8988T (cell line): Measurements from ENCODE around the gene MUC5B.
"Not testable (repeated sequence)": the region's sequence is repeated elsewhere in the genome, so short reads cannot be mapped to it uniquely, and the experiment has no call there.

Source experiments
- DNase-seq: peaks from one replicate; pipeline ENCODE4 v3.0.0; 2011

The MUC5B gene

GRCh38 chr11:1252371-1253102 lies 29.7 kb downstream of the MUC5B start:
- DNase-seq: no peak

- DNase-seq: no peak
Measured at GRCh38 chr11:1253103-1253485, 30.2 kb downstream of the MUC5B start.

DNA sequence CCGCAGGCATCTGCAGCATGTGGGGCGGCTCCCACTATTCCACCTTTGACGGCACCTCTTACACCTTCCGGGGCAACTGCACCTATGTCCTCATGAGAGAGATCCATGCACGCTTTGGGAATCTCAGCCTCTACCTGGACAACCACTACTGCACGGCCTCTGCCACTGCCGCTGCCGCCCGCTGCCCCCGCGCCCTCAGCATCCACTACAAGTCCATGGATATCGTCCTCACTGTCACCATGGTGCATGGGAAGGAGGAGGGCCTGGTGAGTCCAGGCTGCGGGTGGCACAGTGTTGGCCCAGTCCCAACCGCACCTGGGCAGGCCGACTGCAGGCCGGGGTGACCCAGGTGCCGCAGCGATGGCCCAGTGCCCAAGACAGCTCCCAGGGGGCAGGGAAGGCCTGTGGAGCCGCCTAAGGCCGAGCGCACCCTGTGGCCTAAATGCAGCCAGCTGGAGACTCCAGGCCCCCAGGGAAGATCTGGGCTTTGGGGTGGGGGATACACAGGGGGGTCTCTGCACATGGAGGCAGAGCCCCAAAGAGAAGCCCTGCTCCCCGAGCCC lies 31.3 kb downstream of the MUC5B start:
- DNase-seq: no peak

DNA sequence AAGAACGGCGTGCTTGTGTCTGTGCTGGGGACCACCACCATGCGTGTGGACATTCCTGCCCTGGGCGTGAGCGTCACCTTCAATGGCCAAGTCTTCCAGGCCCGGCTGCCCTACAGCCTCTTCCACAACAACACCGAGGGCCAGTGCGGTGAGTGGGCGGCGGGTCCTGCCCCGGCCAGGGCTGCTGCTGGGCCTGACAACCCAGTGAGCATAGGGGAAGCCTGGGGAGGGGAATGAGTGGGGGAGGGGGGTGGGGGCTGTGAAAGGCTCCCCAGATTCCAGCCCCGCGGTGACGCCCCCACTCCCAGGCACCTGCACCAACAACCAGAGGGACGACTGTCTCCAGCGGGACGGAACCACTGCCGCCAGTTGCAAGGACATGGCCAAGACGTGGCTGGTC lies 31.9 kb downstream of the MUC5B start:
- DNase-seq: no peak

- DNase-seq: no peak
Measured at GRCh38 chr11:1255151-1255550, 32.3 kb downstream of the MUC5B start.

DNA sequence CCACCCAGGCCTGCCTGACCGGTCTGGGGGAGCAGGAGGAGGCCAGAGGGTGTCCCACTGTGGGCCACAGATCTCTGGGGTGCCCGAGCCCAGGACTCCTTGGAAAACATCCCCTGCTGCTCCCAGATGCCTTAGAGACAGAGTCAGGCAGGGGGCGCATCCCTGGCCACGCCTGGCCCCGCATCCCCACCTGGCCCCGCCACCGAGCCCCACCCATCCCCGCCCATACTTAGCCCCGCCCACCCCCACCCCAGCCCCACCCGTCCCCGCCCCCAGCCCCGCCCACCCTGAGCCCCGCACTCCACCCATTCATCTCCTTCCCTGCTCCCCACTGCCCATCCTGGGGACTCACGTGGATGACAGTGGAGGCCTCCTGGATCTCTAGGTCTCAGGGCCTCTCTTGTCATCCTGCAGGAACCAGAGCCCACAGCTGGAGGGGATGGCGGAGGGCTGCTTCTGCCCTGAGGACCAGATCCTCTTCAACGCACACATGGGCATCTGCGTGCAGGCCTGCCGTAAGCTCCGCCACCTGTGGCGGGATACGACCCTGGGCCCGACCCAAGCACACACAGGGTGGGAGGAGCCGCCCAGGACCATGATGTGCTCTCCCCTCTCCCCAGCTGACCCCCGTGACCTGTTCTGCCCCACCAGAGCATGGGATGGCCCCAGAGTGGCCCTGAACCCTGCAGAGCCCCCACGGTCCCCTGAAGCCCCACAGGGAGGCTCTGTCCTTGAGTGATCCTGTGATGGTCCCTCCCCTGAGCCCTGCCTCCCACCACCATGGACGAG lies 33.6 kb downstream of the MUC5B start:
- DNase-seq: peak; percentile 62

DNA sequence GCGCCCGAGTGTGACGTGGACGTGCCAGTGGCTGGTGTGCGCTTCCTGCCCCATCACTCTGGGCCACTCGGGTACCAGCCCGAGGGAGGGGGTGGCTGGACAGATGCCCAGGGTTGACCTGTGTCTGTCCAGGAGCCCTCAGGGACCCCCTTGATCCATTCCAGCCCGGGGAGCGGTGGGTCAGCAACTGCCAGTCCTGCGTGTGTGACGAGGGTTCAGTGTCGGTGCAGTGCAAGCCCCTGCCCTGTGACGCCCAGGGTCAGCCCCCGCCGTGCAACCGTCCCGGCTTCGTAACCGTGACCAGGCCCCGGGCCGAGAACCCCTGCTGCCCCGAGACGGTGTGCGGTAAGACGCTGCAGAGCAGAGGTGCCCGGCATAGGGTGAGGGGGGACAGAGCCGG lies 34.5 kb downstream of the MUC5B start:
- DNase-seq: no peak

DNA sequence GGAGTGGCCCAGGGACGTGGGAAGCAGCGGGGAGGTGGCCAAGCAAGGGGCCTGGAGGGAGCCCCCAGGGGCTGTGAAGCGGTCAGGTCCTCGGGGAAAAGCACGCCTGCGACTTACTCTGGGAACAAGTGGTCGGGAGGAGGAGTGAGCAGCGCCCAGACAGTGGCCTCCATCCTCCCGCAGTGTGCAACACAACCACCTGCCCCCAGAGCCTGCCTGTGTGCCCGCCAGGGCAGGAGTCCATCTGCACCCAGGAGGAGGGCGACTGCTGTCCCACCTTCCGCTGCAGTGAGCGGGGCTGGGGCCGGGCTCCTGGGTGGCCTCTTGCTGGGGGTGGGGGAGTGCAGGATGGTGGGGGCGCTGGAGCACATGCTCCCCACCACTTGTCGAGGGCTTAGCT lies 35.0 kb downstream of the MUC5B start:
- no peak for DNase-seq

DNA sequence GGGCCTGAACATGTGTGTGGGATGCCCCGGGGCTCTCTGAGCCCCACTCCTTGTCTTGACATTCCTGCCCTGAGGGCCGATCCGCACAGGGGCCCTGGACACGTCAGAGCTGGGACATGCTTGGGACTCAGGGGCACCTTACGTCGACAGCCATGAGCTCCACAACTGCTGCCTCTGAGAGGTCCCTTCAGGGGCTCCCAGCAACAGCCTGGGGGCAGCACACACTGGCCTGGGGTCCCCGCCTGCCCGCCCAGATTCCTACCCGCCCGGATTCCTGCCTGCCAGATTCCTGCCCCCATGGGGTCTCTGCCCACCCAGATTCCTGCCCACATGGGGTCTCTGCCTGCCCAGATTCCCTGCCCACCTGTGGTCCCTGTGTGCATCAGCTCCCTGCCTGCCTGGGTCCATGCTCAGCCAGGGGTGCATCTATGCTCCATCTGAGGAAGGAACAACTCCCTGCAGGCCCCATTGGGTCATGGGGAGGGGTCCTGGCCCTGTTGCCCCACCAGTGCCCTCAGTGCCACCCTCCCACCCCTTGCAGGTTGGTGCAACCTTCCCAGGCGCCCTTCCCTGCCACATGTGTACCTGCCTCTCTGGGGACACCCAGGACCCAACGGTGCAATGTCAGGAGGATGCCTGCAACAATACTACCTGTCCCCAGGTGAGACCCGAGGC lies 35.7 kb downstream of the MUC5B start:
- no peak for DNase-seq

GRCh38 chr11:1259076-1259461 lies 36.2 kb downstream of the MUC5B start:
- DNase-seq: no peak

- no peak for DNase-seq
Measured at GRCh38 chr11:1259561-1259960, 36.7 kb downstream of the MUC5B start.

- peak; percentile 82 for DNase-seq
Measured at GRCh38 chr11:1260023-1260501, 37.2 kb downstream of the MUC5B start.

GRCh38 chr11:1260620-1261019 lies 37.8 kb downstream of the MUC5B start:
- DNase-seq: no peak

- DNase-seq: no peak
Measured at GRCh38 chr11:1261241-1262071, 38.6 kb downstream of the MUC5B start.

GRCh38 chr11:1262172-1263006 lies 39.5 kb downstream of the MUC5B start:
- peak; percentile 86 for DNase-seq

DNA sequence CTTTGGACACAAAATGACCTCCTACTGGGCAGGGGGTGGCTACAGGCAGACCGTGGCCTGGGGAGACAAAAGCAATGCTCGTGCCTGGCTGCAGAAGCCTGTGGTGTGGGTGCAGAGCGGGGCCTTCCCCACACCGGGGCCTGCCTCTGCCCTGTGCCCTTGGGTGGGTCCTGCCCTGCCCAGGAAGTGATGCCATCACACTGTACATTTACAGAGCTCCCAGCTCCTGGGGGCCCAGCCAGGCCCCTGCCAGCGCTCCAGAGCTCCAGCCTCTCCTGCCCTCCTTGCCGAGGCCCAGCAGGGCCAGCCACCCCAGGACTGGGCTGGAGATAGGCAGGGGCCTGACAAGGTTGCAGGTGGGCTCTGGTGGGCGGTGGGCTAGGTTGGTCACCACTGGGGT lies 40.1 kb downstream of the MUC5B start:
- DNase-seq: no peak

- not testable (repeated sequence) for DNase-seq
Measured at GRCh38 chr11:1264444-1264843, 41.6 kb downstream of the MUC5B start.

DNA sequence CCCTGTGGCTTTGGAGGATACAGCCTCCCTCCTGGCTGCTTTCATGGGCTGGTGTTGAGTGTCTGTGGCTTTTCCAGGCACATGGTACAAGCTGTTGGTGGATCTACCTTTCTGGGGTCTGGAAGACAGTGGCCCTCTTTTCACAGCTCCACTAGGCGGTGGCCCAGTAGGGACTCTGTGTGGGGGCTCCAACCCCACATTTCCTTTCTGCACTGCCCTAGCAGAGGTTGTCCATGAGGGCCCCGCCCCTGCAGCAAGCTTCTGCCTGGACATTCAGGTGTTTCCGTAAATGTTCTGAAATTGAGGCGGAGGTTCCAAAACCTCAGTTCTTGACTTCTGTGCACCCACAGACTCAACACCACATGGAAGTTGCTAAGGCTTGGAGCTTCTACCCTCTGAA lies 42.6 kb downstream of the MUC5B start:
- not testable (repeated sequence) for DNase-seq

- not testable (repeated sequence) for DNase-seq
Measured at GRCh38 chr11:1266976-1267375, 44.1 kb downstream of the MUC5B start.

GRCh38 chr11:1267441-1268100 lies 44.7 kb downstream of the MUC5B start:
- DNase-seq: no peak

DNA sequence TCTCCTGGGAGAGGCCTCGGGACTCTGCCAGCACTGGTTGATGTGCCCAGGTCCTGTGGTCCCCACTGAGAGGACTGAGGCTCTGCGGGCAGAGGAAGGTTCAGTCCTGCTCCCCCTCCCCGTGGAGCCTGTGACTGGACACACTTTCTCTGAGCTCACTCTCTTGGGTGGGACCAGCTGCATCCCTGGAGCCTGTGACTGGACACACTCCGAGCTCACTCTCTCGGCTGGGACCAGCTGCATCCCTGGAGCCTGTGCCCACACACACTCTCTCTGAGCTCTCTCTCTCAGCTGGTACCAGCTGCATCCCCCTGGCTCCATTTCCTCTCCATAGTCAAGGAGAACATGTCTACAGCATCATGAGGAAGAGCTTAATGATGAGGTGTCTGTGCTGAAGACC lies 47.1 kb downstream of the MUC5B start:
- DNase-seq: no peak
